AG08395 (cell line): ENCODE measurements around the gene CLOCK.

Experiments
- DNase-seq: peaks from one replicate; pipeline ENCODE4 v3.0.0; 2012; ENCODE audit warnings: mixed read lengths, low spot score

CLOCK gene

DNA sequence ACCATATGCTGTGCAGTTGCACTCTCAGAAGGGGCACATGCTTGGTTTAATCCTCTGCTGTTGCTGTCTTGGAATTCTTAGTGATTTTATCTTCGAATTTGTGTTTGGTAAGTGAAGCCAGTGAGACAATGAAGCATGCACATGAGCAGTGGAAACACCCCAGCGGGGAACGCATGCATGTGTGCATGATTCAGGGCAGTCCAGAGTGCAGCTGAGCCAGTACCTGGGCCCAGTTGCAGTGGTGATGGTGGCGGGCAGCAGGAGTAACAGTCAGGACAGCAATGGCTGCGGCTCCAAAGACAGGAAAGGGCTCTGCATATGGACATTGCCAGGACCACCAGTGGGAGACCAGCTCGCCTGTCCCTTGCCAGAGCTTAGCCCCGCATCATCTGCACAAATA lies 165.2 kb downstream of the CLOCK start:
- no peak for DNase-seq

DNA sequence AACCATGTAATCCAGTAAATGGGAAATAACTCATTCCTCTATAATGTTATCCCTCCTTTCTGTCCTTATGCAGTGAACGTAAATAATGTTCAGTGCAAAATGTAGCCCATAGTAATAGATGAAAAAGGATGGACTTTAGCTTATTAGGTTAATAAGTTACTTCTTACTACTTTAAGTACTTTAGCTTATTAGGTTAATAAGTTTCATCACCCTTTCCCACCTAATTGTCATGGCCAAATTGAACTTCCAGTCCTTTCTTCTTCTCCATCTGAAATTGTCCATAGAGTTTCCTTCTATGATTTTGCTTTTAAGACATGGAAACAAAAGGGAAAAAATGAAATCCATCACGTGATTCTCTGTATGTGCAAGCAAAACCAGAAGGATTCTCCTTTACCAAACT lies 166.1 kb downstream of the CLOCK start:
- no peak for DNase-seq

- DNase-seq = no peak
Observed at GRCh38 chr4:55378617-55379467, 167.9 kb downstream of the CLOCK start.
